NCI-H2196 treated with DMSO at 0.1 percent for 48 hours (cell line): ENCODE results near the gene ANXA4.

ENCODE experiments used
- DNase-seq: peaks from one replicate; lab custom pipeline; 2025; ENCODE audit not compliant: unreplicated experiment; lab: John Stamatoyannopoulos, UW

ANXA4 gene

GRCh38 chr2:69843993-69844392, 102.1 kb downstream of the ANXA4 start:
- DNase-seq, result no peak

- DNase-seq, result no peak
Observed at GRCh38 chr2:69844560-69844959, 102.6 kb downstream of the ANXA4 start.

- DNase-seq, result no peak
Observed at GRCh38 chr2:69846182-69847067, 104.5 kb downstream of the ANXA4 start.

- no peak for DNase-seq
Observed at GRCh38 chr2:69847068-69847828, 105.3 kb downstream of the ANXA4 start.

GRCh38 chr2:69848186-69848790, 106.4 kb downstream of the ANXA4 start:
- DNase-seq, result no peak

- DNase-seq, result no peak
Observed at GRCh38 chr2:69858261-69858660, 116.3 kb downstream of the ANXA4 start.

DNA sequence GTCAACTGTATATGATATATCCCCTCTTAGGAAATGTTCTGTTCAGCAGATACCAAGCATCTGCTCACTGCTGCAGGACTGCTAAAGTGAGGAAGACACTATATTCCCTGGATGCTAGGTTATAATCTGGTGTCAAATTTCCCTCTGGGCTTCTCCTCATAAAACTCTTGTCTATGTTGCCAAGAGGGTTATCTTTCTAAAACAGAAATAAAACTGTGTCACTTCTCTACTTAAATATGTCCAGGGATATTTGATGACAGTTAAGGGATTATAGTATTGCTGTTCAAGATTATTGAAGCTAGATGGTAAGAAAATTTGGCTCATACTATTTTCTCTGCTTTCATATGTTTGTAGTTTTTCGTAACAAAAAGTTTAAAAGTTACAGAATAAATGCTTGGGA, 121.4 kb downstream of the ANXA4 start:
- no peak for DNase-seq
